HCT116 (cell line): ENCODE data around the gene PITPNC1.

Experiments
- ELF1 ChIP-seq: IDR thresholded peaks from 2 replicates; pipeline ENCODE4 v1.6.1; 2012; ENCODE audit warnings: low read depth, borderline replicate concordance
- EZH2 ChIP-seq: fragments of 200-600 bp; sonication (generic); IDR thresholded peaks from 2 replicates; pipeline ENCODE4 v1.6.1; 2017; ENCODE audit warnings: antibody characterized with exemption, mixed run types
- JUND ChIP-seq: IDR thresholded peaks from 2 replicates; pipeline ENCODE4 v1.6.1; 2012
- POLR2A ChIP-seq: IDR thresholded peaks from 2 replicates; pipeline ENCODE4 v1.7.0; 2011; ENCODE audit warnings: borderline replicate concordance; ENCODE audit not compliant: insufficient read depth, insufficient read length; ENCODE audit errors: extremely low read depth
- POLR2AphosphoS5 ChIP-seq: IDR thresholded peaks from 2 replicates; pipeline ENCODE4 v1.6.1; 2011; ENCODE audit warnings: mild to moderate bottlenecking, low read depth, low read length, moderate library complexity
- REST ChIP-seq: IDR thresholded peaks from 2 replicates; pipeline ENCODE4 v1.6.1; 2012; ENCODE audit warnings: low read depth
- ZNF274 ChIP-seq: fragments of 200-500 bp; sonication (Bioruptor generic); IDR thresholded peaks from 2 replicates; pipeline ENCODE4 v1.6.1; 2014; ENCODE audit warnings: mild to moderate bottlenecking, low read depth, low read length, inconsistent platforms
- TF ChIP-seq, protein P1 (sequence below), 3 experiments: fragments of 200-600 bp in 1 of 3; sonication (generic) in 1 of 3; IDR thresholded peaks in 2 of 3; conservative IDR thresholded peaks in 1 of 3; 2 replicates each; pipeline ENCODE4 v1.5.1; 2012 to 2017; ENCODE audit warnings: low read depth in 2 of 3, low read length in 2 of 3, antibody characterized with exemption in 1 of 3, borderline replicate concordance in 1 of 3, control low read depth in 1 of 3, mild to moderate bottlenecking in 1 of 3, mixed read lengths in 1 of 3, mixed run types in 1 of 3, moderate library complexity in 1 of 3; ENCODE audit not compliant: insufficient read depth in 1 of 3
- TF ChIP-seq, protein P2 (sequence below): IDR thresholded peaks from 2 replicates; pipeline ENCODE4 v1.6.1; 2012

DNA sequence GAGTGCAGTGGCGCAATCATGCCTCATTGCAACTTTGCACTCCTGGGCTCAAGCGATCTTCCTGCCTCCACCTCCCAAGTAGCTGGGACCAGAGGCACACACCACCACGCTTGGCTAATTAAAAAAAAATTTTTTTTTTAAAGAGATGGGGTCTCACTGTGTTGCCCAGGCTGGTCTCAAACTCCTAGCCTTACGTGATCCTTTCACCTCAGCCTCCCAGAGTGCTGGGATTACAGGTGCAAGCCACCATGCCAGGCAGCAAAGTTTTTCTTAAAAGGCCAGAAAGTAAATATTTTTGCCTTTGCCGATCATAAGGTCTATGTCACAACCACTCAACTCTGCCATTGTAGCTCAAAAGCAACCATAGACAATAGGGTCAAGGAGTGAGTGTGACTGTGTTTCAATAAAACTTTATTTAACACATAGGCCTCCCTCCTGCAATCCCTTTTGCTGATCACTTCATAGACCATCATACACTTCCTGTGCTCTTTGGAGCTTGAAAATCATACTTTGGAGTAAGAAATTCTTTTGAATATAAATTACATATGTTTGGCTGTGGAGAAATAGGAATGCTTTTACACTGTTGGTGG, 48.6 kb downstream of the PITPNC1 start:
- TF ChIP-seq, protein P1, sequence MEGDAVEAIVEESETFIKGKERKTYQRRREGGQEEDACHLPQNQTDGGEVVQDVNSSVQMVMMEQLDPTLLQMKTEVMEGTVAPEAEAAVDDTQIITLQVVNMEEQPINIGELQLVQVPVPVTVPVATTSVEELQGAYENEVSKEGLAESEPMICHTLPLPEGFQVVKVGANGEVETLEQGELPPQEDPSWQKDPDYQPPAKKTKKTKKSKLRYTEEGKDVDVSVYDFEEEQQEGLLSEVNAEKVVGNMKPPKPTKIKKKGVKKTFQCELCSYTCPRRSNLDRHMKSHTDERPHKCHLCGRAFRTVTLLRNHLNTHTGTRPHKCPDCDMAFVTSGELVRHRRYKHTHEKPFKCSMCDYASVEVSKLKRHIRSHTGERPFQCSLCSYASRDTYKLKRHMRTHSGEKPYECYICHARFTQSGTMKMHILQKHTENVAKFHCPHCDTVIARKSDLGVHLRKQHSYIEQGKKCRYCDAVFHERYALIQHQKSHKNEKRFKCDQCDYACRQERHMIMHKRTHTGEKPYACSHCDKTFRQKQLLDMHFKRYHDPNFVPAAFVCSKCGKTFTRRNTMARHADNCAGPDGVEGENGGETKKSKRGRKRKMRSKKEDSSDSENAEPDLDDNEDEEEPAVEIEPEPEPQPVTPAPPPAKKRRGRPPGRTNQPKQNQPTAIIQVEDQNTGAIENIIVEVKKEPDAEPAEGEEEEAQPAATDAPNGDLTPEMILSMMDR (IDR thresholded peaks at IDR 0.05 in 2 of 3, conservative IDR thresholded peaks at IDR 0.05 in 1 of 3; ENCODE audit: borderline replicate concordance in 1 of 3, insufficient read depth in 1 of 3, low read depth in 2 of 3, low read length in 2 of 3): no peak
- TF ChIP-seq, protein P2, sequence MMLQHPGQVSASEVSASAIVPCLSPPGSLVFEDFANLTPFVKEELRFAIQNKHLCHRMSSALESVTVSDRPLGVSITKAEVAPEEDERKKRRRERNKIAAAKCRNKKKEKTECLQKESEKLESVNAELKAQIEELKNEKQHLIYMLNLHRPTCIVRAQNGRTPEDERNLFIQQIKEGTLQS: no peak
- TF ChIP-seq POLR2AphosphoS5: no peak
- no peak for TF ChIP-seq EZH2
- TF ChIP-seq REST: no peak
- TF ChIP-seq POLR2A: no peak
- no peak for TF ChIP-seq ELF1
- no peak for TF ChIP-seq JUND
- TF ChIP-seq ZNF274: no peak
